Skeletal muscle tissue (tissue), 4 donors: Measurements from ENCODE around the gene PTPN4. TPM values are rescaled to one million over a fixed set of nuclear protein-coding genes. Genes with fewer than 3 reads are reported as not detected.

Source experiments
- H3K27ac ChIP-seq: one replicate; pipeline ENCODE4 v1.7.0; 2013; ENCODE audit warnings: mild to moderate bottlenecking, low read depth, low read length, inconsistent platforms
- H3K27me3 ChIP-seq, 3 donors: one replicate each; pipeline ENCODE4 v1.7.0; 2013; ENCODE audit warnings: low read length in 3 of 3; ENCODE audit not compliant: control insufficient read depth in 3 of 3, insufficient read depth in 3 of 3
- H3K36me3 ChIP-seq, 3 donors: one replicate each; pipeline ENCODE4 v1.7.0; 2013; ENCODE audit warnings: low read length in 3 of 3; ENCODE audit not compliant: control insufficient read depth in 3 of 3, insufficient read depth in 3 of 3
- H3K4me1 ChIP-seq, 3 donors: one replicate each; pipeline ENCODE4 v1.7.0; 2013; ENCODE audit warnings: low read length in 3 of 3, mild to moderate bottlenecking in 3 of 3; ENCODE audit not compliant: control insufficient read depth in 3 of 3, insufficient read depth in 3 of 3
- H3K4me3 ChIP-seq, 3 donors: one replicate each; pipeline ENCODE4 v1.7.0; 2013; ENCODE audit warnings: low read length in 3 of 3
- H3K9ac ChIP-seq, 3 donors: one replicate each; pipeline ENCODE4 v1.7.0; 2013; ENCODE audit warnings: low read length in 3 of 3, mild to moderate bottlenecking in 3 of 3, moderate library complexity in 2 of 3, low read depth in 1 of 3
- H3K9me3 ChIP-seq, 3 donors: one replicate each; pipeline ENCODE4 v1.7.0; 2013; ENCODE audit warnings: low read length in 3 of 3; ENCODE audit not compliant: control insufficient read depth in 3 of 3
- total RNA-seq: library from RNA; depleted of rRNA; stranded (reverse); fragments of >200 nt; gene quantifications from one replicate; pipeline ENCODE4 v1.2.3, GENCODE V29; 2014
- donor health status: Osteomylitis.

The PTPN4 gene
- total RNA-seq, 1 donor from 2014 or later = 37.1 TPM

DNA sequence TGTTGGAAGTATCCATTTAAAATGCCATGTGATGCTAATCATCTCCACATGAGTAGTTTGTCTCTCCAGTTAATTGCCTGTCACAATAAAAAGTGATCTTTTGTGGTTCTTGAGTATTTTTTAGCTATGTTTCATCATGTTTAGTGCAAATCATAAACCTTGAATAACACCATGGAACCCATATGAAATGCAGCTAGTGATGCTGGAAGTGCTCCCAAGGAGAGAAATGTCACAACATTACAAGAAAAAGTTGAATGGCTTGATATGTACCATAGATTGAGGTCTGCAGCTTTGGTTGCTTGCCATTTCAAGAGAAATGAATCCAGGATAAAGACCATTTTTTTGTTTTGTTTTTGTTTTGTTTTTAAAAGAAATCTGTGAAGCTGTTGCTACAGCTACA lies 14.3 kb downstream of the PTPN4 start:
- Histone ChIP-seq H3K4me1 (peaks cover 0 to 2% (median under 1%) of the 10 kb centered on the region in 3 donors), H3K27me3 (no peaks in the 10 kb centered on the region), H3K9me3 (no peaks in the 10 kb centered on the region), H3K9ac (no peak overlapping the region), H3K4me3 (no peak overlapping the region), H3K27ac (no peak overlapping the region), H3K36me3 (no peaks in the 10 kb centered on the region)

DNA sequence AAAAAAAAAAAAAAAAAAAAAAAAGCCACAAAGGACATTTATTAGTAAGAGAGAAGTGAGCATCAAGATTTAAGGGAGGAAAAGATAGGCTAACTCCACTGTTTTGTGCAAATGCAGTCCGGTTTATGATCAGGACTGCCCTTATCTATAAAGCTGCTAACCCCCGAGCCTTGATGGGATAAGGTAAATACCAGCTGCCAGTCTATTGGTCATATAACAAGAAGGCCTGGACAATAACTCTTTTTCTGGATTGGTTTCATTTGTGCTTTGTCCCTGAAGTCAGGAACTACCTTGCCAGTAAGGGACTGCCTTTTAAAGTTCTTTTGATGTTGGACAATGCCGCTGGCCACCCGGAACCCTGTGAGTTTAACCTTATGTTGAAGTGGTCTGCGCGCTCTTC lies 15.4 kb downstream of the PTPN4 start:
- Histone ChIP-seq H3K4me3 (no peak overlapping the region), H3K9ac (no peak overlapping the region), H3K9me3 (no peaks in the 10 kb centered on the region), H3K27ac (no peak overlapping the region), H3K4me1 (peaks cover 0 to 2% (median 0%) of the 10 kb centered on the region in 3 donors), H3K27me3 (no peaks in the 10 kb centered on the region), H3K36me3 (no peaks in the 10 kb centered on the region)

DNA sequence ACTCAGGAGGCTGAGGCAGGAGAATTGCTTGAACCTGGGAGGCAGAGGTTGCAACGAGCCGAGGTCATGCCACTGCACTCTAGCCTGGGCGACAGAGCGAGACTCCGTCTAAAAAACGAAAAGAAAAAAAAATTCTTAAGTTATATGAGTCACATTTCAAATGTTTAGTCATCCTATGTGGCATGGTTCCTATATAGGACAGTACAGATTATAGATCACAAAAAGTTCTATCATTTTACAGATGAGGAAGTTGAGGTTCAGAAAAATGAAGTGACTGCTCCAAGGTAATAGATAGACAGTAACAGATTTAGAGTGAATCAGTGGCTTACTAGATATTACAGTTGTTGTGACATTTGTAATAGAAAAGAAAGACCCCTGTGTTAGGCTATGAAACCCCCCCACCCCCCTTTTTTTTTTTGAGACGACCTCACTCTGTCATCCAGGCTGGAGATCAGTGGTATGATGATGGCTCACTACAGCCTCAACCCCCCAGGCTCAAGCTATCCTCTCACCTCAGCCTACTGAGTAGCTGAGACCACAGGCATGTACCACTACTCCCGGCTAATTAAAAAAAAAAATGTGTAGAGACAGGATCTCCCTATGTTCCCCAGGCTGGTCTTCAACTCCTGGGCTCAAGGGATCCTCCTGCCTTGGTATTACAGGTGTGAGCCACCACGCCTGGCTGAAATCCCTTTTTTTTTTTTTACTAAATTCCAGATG lies 22.7 kb downstream of the PTPN4 start:
- Histone ChIP-seq H3K9me3 (no peaks in the 10 kb centered on the region), H3K4me3 (no peak overlapping the region), H3K9ac (no peak overlapping the region), H3K27me3 (no peaks in the 10 kb centered on the region), H3K4me1 (peaks cover 0 to 2% (median 0%) of the 10 kb centered on the region in 3 donors), H3K27ac (no peak overlapping the region), H3K36me3 (no peaks in the 10 kb centered on the region)

DNA sequence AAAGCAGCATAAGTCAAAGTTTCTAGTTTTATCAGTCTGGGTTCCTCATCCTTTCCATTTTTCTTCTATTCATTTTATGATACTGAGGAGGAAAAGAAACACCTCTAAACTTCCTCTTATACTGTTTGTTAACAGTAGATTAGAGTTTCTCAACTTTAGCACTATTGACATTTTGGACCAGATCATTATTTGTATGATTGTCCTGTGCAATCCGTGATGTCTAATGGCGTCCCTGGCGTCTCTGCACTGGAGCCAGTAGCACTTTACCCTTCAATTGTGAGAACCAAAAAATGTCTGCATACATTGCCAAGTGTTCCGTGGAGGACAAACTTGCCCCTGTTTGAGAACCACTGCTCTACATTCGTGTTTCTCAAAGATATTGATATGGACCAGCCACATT lies 25.2 kb downstream of the PTPN4 start:
- no peak overlapping the region for H3K9ac ChIP-seq
- H3K4me3 ChIP-seq = no peak overlapping the region
- no peaks in the 10 kb centered on the region for H3K36me3 ChIP-seq
- no peaks in the 10 kb centered on the region for H3K27me3 ChIP-seq
- no peak overlapping the region for H3K27ac ChIP-seq
- H3K4me1 ChIP-seq = no peaks in the 10 kb centered on the region
- H3K9me3 ChIP-seq = no peaks in the 10 kb centered on the region

DNA sequence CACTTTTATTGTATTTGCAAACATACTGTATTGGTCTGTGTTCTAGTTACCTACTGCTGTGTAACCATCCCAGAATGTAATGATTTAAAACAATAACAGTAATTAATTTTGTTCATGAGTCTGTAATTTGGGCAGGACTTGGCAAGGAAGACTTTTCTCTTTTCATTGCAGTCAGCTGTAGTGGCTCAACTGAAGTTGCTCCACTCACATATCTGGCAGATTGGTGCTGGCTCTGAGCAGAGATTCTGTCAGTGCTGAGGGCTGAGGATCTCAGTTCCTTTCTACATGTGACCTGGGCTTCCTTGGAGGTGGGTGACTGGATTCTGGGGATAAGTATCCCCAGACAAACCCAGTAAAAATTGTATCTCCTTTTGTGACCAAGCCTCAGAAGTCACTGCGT lies 26.6 kb downstream of the PTPN4 start:
- Histone ChIP-seq H3K4me1 (no peaks in the 10 kb centered on the region), H3K9me3 (no peaks in the 10 kb centered on the region), H3K27me3 (no peaks in the 10 kb centered on the region), H3K9ac (no peak overlapping the region), H3K4me3 (no peak overlapping the region), H3K36me3 (no peaks in the 10 kb centered on the region), H3K27ac (no peak overlapping the region)

DNA sequence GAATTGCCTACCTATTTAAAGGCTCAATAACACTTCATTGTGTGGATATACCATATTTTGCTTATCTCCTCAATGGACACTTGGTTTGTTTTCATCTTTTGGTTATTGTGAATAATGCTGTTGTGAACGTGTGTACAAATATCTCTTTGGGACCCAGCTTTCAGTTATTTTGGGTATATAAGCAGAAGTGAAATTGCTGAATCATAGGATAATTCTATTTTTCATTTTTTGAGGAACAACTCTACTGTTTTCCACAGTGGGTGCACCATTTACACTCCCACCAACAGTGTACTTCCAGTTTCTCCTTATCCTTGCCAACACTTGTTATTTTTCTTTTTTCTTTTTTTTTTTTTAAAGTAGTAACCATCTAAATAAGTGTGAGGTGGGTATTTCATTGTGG lies 29.0 kb downstream of the PTPN4 start:
- H3K27me3 ChIP-seq = no peaks in the 10 kb centered on the region
- H3K27ac ChIP-seq = no peak overlapping the region
- no peak overlapping the region for H3K9ac ChIP-seq
- no peaks in the 10 kb centered on the region for H3K36me3 ChIP-seq
- no peaks in the 10 kb centered on the region for H3K4me1 ChIP-seq
- H3K9me3 ChIP-seq = no peaks in the 10 kb centered on the region
- no peak overlapping the region for H3K4me3 ChIP-seq

DNA sequence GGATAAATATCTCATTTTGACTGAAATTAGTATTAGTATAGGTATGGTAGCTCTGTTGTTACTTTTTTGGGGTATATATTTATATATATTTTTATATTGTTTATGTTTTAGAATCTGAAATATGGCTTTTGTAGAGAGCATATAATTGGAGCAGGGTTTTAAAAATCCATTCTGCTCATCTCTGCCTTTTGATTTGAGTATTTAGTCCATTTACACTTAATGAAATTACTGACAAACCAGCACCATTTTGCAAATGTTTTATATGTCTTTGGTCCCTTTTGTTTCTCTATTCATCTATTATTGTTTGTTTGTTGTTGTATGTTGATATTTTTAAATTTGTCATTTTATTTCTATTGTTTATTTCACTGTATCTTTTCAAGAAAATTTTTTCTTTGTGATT lies 30.7 kb downstream of the PTPN4 start:
- Histone ChIP-seq H3K27me3 (no peaks in the 10 kb centered on the region), H3K9ac (no peak overlapping the region), H3K4me3 (no peak overlapping the region), H3K4me1 (peaks cover 0 to 15% (median 6%) of the 10 kb centered on the region in 3 donors), H3K9me3 (no peaks in the 10 kb centered on the region), H3K36me3 (no peaks in the 10 kb centered on the region), H3K27ac (no peak overlapping the region)

DNA sequence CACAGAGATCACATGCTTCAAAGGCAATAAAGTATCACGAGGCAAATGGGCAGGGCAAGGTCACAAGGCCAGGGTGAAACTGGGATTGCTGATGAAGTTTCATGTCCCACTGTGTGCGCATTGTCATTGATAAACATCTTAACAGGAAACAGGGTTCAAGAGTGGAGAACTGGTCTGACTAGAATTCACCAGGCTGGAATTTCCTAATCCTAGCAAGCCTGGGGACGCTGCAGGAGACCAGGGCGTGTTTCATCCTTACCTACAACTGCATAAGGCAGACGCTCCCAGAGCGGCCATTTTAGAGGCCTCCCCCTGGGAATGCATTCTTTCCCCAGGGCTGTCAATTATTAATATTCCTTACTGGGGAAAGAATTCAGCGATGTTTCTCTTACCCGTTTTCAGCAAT lies 33.2 kb downstream of the PTPN4 start:
- no peak overlapping the region for H3K9ac ChIP-seq
- H3K36me3 ChIP-seq = no peaks in the 10 kb centered on the region
- H3K4me3 ChIP-seq = no peak overlapping the region
- H3K27ac ChIP-seq = no peak overlapping the region
- H3K27me3 ChIP-seq = no peaks in the 10 kb centered on the region
- no peaks in the 10 kb centered on the region for H3K9me3 ChIP-seq
- H3K4me1 ChIP-seq = peaks cover 0 to 16% (median 6%) of the 10 kb centered on the region in 3 donors

DNA sequence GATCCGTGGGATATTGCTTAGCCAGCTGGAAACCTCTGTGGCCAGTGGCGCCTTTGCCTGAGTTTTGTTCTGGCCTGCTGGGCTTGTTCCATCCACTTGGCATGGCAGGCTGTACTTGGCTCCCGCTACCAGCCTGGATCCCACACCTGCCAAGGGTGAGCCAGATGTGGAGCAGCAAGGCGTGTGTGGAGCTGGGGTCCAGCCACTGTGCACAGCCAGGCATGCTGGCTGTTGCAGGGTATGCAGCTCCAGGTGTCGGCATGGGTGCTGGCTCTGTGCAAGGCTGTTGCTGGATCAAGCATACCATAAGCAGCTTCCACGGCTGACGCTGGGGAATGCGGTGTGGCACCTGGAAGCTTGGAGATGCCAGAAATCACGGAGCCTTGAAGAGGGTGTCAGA lies 34.5 kb downstream of the PTPN4 start:
- Histone ChIP-seq H3K9ac (no peak overlapping the region), H3K4me3 (no peak overlapping the region), H3K36me3 (no peaks in the 10 kb centered on the region), H3K27ac (no peak overlapping the region), H3K27me3 (no peaks in the 10 kb centered on the region), H3K9me3 (no peaks in the 10 kb centered on the region), H3K4me1 (peaks cover 0 to 16% (median 6%) of the 10 kb centered on the region in 3 donors)

DNA sequence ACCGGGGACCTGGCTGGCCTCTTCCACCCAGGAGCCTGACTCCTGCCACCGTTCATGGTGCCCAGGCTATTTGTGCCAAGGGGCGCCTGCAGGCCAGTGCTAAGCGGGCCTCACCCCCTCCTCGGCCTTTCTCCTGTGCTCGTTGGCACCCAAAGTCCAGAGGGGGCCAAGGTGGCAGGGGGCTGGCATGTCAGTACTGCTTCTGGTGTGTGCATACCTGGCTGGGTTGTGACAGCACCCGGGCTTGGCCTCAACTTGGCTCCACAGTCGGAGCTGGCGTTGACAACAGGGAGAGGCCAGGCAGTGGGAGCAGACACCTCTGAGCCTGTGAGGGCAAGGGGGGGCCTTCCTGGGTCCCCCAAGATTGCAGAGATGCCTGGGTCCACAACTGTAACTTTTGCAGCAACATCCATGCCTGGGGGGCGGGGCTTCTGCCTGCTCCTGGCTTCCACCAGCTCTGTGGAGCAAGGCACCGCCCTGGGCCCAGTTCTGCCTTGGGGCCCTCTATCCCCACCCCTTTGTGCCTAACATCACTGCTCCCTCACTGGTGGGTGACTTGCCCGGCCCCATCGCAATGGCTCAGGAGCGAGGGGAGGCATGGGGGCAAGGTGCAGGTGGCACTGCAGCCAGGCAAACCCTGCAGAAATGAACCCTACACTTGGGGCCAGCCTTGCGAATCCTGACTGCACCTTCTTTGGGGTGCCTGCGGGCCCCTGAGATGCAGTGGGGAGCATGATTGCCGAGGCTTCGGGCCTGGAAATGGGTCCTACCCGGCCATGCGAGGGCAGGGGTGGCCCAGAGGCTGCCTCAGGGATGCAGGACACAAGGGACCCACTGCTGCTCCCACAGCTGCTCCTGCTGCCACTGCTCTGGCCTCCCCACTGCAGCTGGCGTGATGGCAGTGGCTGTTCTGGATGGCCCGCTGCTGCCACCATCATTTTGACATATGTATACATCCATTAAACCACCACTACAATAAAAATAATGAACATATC lies 35.9 kb downstream of the PTPN4 start:
- Histone ChIP-seq H3K36me3 (no peaks in the 10 kb centered on the region), H3K9me3 (no peaks in the 10 kb centered on the region), H3K27ac (no peak overlapping the region), H3K27me3 (no peaks in the 10 kb centered on the region), H3K9ac (no peak overlapping the region), H3K4me1 (peaks cover 0 to 16% (median 6%) of the 10 kb centered on the region in 3 donors), H3K4me3 (no peak overlapping the region)
